ENCODE measurements around the gene LAMA2. TPM values are rescaled to one million over a fixed set of nuclear protein-coding genes. Genes with fewer than 3 reads are reported as not detected.

The LAMA2 gene
- total RNA-seq, 2 donors from 2014 or later, result 111 to 217 TPM

- no peak for ATAC-seq (ENCODE audit: insufficient number of reproducible peaks, low FRiP score, low read depth)
- Histone ChIP-seq H3K27ac (no peak overlapping the region), H3K4me1 (ENCODE audit: control insufficient read depth in 1 of 2, low read depth in 2 of 2) (no peaks in the 10 kb centered on the region), H3K9me3 (no peaks in the 10 kb centered on the region), H3K4me3 (no peak overlapping the region), H3K36me3 (no peaks in the 10 kb centered on the region), H3K27me3 (replicated peaks; ENCODE audit: insufficient read depth) (no peaks in the 10 kb centered on the region)
- DNase-seq (ENCODE audit: low spot score), result no peak
- TF ChIP-seq, protein P1, sequence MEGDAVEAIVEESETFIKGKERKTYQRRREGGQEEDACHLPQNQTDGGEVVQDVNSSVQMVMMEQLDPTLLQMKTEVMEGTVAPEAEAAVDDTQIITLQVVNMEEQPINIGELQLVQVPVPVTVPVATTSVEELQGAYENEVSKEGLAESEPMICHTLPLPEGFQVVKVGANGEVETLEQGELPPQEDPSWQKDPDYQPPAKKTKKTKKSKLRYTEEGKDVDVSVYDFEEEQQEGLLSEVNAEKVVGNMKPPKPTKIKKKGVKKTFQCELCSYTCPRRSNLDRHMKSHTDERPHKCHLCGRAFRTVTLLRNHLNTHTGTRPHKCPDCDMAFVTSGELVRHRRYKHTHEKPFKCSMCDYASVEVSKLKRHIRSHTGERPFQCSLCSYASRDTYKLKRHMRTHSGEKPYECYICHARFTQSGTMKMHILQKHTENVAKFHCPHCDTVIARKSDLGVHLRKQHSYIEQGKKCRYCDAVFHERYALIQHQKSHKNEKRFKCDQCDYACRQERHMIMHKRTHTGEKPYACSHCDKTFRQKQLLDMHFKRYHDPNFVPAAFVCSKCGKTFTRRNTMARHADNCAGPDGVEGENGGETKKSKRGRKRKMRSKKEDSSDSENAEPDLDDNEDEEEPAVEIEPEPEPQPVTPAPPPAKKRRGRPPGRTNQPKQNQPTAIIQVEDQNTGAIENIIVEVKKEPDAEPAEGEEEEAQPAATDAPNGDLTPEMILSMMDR (IDR thresholded peaks at IDR 0.05), result no peak
Observed at GRCh38 chr6:128848212-128848935, 34.6 kb upstream of the LAMA2 start.

DNA sequence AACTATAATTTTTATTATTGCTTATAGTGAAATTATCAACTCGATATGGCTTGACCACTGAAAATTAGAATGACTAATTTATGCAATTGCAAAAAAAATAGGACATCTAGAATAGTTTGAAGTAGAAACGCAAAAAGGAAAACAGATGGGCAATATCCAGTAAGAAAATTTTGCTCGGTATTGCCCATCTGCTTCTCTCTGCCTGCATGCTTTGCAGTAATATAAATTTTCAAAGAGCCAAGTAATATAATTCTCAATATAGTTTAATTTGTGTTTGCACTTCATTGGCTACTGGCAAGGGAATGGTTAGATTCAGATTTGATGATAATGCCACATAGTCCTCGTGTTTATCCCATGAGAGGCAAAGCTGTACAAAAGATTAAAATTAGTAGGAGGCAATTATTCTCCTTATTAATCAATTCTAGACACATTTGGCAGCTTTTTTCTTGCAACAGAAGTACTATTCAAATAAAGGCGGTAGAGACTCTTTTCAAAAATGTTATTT is 27.3 kb upstream of the LAMA2 start:
- Histone ChIP-seq H3K4me1 (ENCODE audit: control insufficient read depth in 1 of 2, low read depth in 2 of 2) (peaks cover 0 to 9% of the 10 kb centered on the region in 2 donors), H3K4me3 (no peak overlapping the region), H3K27me3 (replicated peaks; ENCODE audit: insufficient read depth) (no peaks in the 10 kb centered on the region), H3K36me3 (no peaks in the 10 kb centered on the region), H3K9me3 (no peaks in the 10 kb centered on the region), H3K27ac (no peak overlapping the region)
- ATAC-seq (ENCODE audit: insufficient number of reproducible peaks, low FRiP score, low read depth), result no peak
- DNase-seq (ENCODE audit: low spot score), result no peak
- TF ChIP-seq, protein P1 (IDR thresholded peaks at IDR 0.05), result no peak

- H3K9me3 ChIP-seq, result no peaks in the 10 kb centered on the region
- no peaks in the 10 kb centered on the region for H3K27me3 ChIP-seq (replicated peaks; ENCODE audit: insufficient read depth)
- ATAC-seq (ENCODE audit: insufficient number of reproducible peaks, low FRiP score, low read depth) (no peak), DNase-seq (ENCODE audit: low spot score) (no peak)
- no peak overlapping the region for H3K4me3 ChIP-seq
- TF ChIP-seq, protein P1 (IDR thresholded peaks at IDR 0.05), result no peak
- no peak overlapping the region for H3K27ac ChIP-seq
- peaks cover 0 to 9% of the 10 kb centered on the region in 2 donors for H3K4me1 ChIP-seq (ENCODE audit: control insufficient read depth in 1 of 2, low read depth in 2 of 2)
- H3K36me3 ChIP-seq, result no peaks in the 10 kb centered on the region
Observed at GRCh38 chr6:128857806-128858205, 25.1 kb upstream of the LAMA2 start.

DNA sequence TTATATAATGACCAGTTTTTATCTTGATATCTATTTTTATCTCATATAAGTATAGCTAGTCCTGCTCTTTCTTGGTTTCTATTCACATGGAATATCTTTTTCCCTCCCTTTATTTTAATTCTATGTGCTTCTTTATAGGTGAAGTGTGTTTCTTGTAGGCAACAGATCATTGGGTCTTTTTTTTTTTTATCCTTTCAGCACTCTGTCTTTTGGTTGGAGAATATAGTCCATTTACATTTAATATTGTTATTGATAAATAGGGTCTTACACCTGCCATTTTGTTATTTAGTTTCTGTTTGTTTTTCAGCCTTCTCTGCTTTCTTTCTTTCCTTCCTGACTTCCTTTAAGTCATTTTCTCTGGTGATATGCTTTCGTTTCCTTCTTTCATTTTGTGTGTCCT is 22.2 kb upstream of the LAMA2 start:
- Histone ChIP-seq H3K4me1 (ENCODE audit: control insufficient read depth in 1 of 2, low read depth in 2 of 2) (peaks cover 0 to 9% of the 10 kb centered on the region in 2 donors), H3K27ac (no peak overlapping the region), H3K9me3 (no peaks in the 10 kb centered on the region), H3K4me3 (no peak overlapping the region), H3K27me3 (replicated peaks; ENCODE audit: insufficient read depth) (no peaks in the 10 kb centered on the region), H3K36me3 (no peaks in the 10 kb centered on the region)
- TF ChIP-seq, protein P1 (IDR thresholded peaks at IDR 0.05), result no peak
- DNase-seq (ENCODE audit: low spot score) (no peak), ATAC-seq (ENCODE audit: insufficient number of reproducible peaks, low FRiP score, low read depth) (no peak)

DNA sequence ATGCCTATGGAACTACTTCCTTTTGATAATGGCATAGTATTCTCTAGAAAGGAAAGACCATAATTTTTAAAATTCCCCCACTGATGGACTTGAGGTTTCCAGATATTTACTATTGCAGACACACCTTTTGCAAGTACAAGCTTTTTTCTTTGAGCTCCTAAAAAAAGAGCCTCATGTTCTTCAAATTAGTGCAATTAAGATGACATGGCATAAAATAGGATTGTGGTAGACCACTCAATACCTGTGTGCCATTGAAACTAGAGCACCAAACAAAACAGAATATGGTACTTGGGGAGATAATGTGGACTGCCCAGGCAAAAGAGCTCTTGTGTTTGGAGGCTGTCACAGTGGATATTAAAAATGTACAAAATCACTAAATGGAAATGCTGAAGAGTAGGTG is 19.0 kb upstream of the LAMA2 start:
- H3K9me3 ChIP-seq, result no peaks in the 10 kb centered on the region
- H3K36me3 ChIP-seq, result no peaks in the 10 kb centered on the region
- H3K27me3 ChIP-seq (replicated peaks; ENCODE audit: insufficient read depth), result no peaks in the 10 kb centered on the region
- no peak overlapping the region for H3K27ac ChIP-seq
- TF ChIP-seq, protein P1 (IDR thresholded peaks at IDR 0.05), result no peak
- ATAC-seq (ENCODE audit: insufficient number of reproducible peaks, low FRiP score, low read depth) (no peak), DNase-seq (ENCODE audit: low spot score) (no peak)
- H3K4me1 ChIP-seq (ENCODE audit: control insufficient read depth in 1 of 2, low read depth in 2 of 2), result no peaks in the 10 kb centered on the region
- no peak overlapping the region for H3K4me3 ChIP-seq
